H4 (cell line): Measurements from ENCODE around the gene AJAP1. TPM values are rescaled to one million over a fixed set of nuclear protein-coding genes. Genes with fewer than 3 reads are reported as not detected.

ENCODE experiments used
- DNase-seq: peaks from one replicate; pipeline ENCODE4 v3.0.0-alpha.2; 2015; ENCODE audit warnings: low spot score
- total RNA-seq: library from RNA; depleted of rRNA; stranded (reverse); fragments of >200 nt; shearing (Covaris generic); gene quantifications from 2 replicates; pipeline ENCODE4 v1.2.3, GENCODE V29; 2014

The AJAP1 gene
- total RNA-seq, 1 experiment from 2014 or later: 6.1 TPM

DNA sequence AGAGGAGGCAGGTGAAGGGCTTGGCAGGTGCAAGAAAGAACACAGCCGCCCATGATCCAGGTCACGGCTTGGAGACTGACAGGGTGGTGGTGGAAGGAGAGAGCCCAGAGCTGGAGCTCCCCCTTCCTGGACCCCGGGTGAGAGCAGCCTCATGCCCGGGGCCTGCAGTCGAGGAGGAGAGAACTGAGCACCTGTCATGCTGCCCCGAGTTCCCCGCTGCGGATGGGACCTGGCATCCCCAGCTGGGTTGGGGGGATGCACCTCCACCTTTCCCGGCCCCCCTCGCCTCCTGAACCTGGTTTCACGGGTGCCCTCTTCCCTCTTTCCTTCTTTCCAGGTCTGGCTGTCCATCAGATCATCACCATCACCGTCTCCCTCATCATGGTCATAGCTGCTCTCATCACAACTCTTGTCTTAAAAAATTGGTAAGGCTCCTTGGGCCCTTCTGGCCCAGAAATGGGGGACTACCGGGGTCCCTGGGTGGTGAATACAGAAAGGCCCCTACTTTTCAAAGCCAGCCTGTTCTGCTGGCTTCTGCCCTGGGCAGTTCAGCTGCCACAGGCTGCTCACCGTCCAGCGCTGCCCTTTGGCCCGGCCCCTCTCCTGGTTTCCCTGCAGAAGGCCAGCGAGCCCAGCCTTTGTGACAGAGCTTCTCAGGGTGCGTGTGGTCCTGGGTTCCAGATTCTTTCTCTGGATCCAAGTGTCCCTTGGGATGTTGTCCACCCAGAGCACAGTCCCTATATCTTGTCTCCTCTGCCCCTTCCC is 115.3 kb downstream of the AJAP1 start:
- DNase-seq: no peak

DNA sequence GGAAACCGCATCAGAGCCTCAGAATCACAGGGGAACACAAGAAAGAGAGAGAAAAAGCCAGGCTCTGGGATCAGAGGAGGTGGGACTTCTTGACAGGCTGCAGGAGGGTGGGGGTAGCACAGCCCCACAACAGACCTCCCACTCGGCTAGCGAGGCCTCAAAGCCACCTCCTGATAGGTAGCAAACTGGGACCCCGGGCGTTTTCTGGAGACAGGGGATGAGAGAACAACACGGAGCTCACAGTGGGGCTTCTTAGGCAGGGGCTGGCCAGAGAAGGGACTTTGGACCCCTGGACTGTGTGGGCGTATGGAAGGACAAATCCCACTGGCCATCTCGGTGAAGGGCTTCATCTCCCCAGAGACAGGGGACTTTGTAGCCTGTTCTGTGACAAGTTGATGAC is 116.3 kb downstream of the AJAP1 start:
- DNase-seq: no peak

DNA sequence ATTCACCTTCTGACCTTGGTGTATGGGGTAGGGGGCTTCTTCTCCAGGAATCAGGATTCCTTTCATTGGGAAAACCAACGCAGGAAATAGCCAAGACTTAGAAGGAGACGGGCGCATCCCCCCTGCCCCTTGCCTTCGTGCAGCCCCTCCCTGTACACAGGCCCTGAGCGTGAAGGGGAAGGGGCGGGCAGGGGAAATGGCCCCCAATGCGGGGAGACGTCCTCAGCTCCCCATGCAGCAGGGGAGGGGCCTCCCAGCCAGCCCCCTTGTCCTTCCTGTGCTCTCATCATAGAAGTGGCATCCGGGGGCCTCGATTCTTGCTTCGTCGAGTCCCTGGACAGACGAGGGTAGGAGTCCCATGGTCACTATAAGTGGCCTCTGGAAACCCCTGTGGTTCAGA is 116.9 kb downstream of the AJAP1 start:
- no peak for DNase-seq

DNA sequence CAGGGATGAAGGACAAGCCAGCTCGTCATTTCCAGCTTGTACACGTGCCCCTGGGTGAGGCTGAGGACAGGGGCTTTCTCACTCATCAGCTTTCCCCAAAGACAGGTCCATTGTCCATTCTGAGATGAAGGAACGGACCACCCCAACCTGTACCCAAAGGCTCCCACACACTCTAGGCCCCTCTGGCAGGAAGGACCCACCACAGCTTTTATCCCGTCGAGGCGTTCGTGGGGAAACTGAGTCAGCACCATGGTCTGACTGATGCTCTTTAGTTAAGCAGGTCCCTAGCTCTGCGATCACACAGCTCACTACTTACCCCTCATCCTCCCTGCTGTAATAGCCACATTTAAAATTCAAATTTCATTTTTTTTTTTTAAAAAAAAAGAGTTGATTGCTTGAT is 117.3 kb downstream of the AJAP1 start:
- DNase-seq: no peak

DNA sequence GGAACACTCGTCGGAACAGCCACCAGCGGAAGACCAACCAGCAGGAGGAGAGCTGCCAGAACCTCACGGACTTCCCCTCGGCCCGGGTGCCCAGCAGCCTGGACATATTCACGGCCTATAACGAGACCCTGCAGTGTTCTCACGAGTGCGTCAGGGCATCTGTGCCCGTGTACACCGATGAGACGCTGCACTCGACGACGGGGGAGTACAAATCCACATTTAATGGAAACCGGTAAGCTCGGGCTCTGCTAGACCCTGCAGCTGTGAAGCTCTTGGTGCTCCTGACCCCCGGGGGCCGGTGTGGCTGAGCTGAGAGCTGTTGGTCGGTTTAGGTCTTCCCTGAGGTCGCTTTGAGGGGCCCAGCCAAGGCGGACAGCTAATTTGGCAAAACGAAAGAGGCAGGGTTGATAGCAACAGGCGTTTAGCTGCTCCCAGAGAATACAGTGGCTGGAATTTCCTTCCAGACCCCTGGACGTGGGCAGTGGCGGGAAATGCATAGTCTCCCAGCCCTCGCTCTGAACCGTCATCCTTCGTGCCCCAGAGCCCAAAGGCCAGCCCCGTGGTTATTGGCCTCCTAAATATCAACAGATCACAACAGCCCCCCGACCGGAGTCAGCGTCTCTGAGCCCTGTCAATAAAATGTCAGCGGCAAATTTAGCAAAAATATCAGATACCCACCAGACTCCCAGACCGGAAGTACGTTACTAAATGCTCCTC is 118.0 kb downstream of the AJAP1 start:
- no peak for DNase-seq

DNA sequence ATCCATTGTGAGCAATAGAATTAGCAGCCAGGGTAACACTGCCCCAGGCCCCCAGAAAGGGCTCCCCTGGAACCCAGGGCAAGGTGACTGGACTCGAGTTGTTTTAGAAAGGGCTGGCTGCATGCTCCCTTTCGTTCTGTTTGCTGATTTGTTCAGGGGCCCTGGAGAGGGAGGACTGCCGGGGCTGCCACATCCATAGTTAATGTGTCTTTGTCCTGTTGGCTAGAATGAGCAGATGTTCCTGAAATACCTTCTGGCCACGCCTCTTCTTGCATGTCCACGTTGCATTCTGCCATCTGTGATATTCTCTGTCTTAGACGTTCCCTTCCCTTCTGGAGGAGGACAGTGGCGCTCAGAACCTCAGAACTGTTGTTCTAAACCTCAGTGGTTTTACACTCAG is 118.8 kb downstream of the AJAP1 start:
- DNase-seq: no peak

DNA sequence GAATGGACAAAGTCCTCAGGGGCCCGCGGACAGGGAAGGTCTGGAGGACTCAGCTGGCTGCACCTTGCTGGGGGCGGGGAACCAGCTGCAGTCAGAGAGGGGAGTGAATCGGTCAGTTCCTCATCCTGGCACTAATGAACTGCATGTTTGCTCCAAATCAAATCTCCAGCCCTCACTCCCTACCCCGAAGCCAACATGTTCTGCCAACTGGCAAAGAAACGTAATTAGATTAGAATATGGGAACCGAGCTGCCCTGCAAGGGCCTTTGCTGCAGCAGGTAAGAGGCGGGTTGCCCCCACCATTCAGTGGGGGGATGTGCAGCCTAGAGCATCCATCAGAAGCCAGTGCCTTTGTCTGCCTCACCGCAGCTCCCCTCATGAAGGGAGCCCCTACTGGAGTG is 121.1 kb downstream of the AJAP1 start:
- no peak for DNase-seq

DNA sequence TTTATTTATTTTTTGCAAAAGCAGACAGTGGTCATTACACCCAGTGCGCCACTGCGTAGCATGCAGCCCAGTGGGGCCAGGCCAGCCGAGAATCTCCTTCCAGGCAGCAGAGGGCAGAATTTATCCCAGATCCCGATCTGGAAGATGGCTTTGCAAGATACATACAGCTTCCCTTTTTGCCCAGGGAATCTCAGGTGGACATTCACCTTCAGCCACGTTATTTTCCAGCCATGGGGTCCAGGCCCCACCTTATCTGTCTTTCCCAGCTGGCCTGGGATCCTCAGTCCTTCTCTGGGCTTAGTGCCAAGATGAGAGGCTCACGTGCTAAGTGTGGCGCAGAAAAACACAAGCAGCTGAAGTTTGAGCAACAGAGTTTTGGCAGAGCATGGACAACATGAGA is 123.6 kb downstream of the AJAP1 start:
- no peak for DNase-seq

DNA sequence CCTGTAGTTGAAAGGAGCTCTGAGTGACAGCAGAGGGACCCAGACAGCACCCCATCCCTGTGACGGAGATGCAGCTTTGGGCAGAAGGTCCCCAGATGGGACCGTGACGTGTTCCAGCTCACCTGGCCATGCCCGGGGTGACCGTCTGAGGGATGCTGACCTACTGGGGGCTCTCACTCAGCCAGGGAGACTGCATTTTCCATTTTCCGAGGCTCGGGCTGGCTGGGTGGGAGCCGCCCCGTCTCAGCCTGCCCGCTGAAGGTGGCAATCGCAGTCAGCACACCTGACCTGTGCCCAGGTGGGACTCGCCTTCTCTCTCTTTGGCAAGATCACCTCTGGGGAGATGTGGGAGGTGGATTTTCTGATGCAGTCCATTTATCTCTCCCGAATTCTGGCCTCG is 127.2 kb downstream of the AJAP1 start:
- no peak for DNase-seq

DNA sequence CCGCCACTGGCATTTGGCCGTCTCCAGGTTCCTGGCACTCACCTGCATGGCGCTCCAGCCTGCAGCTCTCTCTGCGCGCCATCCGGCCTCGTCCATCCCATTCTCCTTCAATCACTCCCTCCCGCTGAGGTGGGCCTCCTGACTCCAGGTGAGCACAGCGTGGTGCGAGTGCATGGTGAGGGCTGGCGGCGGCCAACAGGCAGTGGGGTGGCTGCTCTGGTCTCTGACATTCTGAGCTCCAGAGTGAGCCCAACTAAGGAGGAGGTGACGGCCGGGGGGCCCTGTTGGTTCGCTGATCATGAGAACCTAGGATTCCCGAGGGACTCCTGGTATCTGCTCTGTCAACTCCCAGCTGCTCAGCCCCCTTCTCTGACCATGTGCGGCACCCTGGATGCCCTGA is 130.4 kb downstream of the AJAP1 start:
- DNase-seq: no peak

DNA sequence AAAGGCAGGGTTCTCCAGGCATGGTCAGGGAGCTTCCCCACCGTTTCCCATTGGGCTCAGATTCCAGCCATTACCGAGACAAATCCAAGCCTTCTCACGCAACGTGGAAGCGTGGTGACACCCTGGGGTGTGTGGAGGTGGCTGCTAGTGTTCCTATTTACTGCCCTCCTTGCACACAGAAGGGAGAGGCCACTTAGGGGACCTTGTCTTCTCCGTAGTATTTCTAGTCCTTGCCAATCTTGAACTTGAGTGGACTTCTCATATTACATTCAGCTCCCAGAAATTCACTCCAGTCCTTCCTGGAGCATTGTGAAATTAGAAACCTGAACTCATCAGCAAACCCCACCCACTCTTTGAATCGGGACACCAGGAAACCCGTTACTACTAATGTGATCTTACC is 131.6 kb downstream of the AJAP1 start:
- no peak for DNase-seq

DNA sequence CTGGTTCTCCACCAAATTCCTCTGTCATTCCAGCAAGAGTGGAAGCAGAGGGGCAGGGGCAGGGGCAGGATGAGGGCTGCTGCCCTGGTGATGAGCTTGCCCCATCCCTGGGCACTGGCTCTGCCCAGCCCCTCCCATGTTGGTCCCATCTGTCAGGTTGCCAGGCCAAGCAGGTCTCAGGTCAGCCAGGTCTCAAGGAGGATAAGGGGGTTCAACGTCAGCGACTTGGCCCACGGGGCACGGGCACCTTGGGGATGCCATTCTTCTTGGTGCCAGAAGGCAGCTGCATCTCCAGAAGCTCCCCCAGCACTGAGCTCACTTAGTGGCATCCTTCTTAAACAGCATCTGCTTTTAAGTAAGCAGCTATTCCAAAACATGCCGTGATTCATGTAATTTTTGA is 133.1 kb downstream of the AJAP1 start:
- no peak for DNase-seq

DNA sequence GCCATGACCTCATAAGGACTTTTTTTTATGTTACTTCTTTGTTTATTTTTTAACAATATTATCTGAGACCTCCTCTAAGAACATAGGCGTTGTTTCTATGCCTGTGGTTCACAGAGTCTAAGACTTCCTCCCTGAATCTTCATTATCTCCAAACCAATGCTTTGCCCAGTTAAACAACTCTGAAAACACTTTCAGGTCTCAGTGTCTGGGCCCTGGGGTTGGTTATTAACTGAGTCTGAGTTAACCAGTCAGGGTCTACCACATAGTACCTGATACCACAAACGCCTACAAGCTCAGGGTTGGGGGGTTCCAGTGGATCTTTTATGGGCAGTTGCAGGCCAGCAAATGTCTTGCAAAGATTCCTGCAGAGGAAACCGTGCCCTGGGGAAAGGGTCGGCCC is 138.2 kb downstream of the AJAP1 start:
- DNase-seq: no peak

DNA sequence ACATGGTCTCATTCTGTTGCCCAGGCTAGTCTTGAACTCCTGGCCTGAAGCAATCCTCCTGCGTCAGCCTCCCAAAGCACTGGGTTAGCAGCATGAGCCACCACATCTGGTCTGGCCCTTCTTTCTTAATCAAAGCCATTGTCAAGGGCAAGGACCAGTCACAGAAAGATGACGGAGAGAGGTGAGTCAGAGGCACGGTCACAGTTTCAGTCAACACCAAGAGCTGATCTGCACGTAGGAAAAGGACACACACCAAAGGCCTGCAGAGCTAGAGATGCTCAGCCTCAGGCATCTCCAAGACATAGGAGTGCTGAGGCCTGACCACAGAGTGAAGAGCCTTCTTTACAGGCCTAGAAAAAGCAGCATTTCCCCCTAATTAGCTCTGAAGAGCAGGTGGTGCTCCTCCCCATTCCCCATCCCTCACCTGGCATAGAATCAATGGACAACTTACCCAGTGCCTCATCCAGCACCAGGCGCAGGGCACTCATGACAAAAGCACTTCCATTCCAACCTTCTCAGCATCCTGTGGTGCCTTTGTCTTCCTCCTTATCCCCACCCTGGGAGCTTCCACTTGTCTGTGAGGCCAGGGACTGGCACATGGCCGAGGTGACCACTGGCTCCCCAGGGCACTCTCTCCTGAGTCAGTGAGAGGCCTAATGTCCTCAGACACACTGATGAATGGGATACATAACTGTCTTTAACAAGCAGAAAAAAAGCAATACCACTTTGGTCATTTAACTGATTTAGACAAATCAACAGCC is 139.8 kb downstream of the AJAP1 start:
- DNase-seq: no peak

DNA sequence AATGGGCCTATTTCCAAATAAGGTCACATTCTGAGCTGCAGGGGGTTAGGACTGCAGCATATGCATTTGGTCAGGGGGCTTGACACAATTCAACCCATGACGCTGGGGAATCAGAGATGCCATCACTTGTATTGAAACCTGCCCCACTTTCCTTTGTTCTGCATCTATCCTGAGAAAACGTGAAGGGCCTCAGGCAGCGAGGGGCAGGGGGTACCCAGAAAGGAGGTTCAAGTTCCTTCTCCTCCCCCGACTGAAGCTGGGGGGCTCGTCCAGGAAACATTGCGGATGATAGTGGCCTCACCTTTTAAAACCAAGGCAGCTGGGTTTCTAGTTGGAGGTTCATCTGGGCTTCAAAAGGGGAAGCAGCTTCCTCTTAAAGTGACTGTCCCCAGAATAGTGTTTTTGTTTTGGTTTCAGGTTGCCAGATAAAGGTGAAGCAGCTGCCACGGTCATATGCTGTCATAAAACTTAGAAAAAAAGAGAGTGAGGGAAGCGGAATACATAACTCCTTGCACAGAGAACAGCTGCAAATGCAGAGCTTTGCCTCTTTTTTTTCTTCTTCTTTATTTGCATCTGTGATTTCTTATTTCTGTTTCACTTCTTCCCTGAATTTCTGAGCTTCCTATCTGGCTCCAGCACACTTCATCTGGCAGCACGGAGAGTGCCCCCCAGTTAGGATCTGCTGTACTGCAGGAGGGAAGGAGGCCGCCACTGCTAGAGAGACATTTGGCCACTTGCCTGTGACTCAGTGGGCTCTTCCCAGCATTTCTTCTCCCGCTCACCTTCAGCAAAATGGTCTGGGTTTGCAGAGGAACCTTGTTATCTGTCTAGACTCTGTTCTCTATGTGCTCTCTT is 142.0 kb downstream of the AJAP1 start:
- no peak for DNase-seq

DNA sequence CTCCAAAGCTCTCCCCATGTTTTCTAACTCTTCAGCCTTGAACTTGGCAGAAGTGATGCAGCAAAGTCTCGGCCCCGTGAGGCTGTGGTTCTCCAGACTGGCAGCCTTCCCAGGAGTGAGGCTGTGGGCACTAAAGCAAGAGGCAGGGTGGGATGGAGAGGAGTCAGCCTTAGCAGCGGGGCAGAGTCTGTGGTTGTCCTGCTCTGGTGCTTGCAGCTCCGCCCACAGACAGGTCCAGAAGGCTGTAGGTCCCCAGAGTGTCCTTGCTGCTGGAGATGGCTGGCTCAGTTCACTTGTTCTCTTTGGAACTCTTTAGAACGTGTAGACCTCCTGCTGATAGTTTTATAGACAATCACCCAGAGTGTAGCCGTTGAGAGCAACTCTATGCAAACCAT is 142.6 kb downstream of the AJAP1 start:
- no peak for DNase-seq

DNA sequence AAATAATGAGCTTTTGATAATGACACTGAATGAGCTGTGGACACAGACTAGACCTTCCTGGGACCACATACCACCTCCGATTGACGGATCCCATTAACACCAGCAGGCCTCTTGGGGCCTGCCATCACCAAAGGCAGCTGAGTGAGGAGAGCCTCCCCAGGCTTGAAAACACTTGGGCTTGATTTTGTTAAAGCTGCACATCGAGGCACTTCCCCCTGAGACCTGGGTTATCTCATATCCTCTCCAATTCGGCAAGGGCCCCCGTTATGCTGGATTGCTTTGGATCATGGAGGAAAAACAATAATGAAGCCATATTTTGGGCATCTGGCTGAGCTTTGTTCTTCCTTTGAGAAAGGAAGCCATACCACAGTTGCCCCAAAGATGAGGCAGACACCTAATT is 143.0 kb downstream of the AJAP1 start:
- DNase-seq: no peak

DNA sequence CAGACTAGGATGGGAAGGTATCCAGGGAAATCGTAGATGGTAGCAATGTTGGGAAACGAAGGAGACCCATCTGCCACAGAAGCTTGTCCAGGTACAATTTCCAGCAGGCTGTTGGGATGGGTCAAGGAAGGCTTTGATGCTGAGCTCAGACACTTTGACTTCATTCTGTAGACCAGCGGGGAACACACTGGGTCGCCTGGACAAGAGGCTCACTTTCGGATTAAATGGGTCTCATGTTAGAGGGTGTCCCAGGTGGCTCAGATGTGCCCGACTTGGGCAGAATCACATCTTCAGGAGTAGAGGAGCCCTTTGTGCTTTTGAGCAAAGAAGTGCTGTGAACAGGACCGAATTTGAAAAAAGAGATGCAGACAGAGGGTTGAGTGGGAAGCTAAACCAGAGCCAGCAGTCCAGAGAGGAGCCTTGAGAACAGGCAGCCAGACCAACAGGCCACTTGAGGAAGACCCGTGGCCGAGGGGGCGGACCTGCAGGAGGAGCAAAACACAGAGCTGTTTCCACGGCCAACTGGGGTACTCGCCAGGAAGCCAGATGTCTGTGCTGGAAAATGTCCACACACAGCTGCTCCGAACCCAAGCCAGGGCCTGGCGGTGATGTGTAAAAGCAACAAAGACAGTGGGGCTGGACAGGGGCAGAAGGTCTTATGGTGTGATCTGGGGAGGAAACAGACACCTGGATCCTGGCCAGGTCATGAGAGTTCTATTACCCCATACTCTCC is 146.9 kb downstream of the AJAP1 start:
- DNase-seq: no peak

DNA sequence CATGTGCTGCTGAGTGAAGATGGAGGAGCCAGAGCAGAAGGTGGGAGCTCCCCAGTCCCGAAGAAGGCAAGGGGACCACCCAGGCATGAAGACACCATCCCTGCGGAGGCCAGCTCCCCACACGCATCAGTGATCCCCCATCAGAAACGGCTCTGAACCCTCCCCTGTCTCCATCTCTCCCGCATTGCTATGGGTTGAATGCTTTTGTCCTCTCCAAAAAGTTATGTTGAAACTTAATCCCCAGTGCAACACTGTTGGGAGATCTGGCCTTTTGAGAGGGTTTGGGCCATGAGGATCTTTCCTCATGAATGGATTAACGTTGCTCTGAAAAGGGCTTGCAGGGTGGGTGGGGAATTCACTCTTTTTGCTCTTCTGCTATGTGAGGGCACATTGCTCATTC is 147.6 kb downstream of the AJAP1 start:
- DNase-seq: no peak

DNA sequence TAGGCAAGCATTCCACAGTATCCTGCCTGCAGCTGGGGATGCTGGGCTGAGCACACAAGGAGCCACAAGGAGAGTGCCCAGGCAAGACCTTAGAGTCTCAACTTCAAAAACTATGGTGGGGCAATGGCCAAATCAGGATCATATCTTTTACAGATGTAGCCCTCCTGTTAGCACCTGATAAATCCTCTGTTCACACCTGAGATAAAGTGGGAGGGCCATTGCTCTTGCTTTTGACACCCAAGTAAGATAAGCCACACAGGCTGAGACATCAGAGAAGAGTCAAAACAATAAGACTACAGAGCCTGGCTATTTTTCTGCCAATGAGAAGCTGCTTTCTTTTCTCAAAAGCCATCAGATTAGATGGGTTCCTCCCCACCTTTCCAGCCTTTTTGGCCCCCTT is 148.9 kb downstream of the AJAP1 start:
- DNase-seq: no peak

DNA sequence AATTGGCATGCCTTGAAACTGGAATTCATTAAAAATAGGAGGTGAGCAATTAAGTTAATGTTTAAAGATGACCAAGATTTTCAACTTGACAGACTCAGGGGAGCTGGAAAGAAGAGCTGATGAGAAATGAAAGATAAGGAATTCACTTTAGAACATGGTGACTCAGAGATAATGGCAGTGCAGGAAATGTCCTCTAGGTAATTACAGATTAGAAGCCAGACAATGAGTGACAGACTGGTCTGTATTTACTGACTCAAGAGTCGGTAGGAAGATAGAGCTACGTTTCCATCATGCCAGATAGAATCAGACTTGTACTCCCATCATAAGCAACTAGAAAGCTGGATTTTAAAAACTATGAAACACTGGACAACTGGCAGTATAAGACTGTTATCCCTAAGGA is 151.6 kb downstream of the AJAP1 start:
- DNase-seq: no peak
